ENCODE data around the gene ENAM.

ENAM gene, protein sequence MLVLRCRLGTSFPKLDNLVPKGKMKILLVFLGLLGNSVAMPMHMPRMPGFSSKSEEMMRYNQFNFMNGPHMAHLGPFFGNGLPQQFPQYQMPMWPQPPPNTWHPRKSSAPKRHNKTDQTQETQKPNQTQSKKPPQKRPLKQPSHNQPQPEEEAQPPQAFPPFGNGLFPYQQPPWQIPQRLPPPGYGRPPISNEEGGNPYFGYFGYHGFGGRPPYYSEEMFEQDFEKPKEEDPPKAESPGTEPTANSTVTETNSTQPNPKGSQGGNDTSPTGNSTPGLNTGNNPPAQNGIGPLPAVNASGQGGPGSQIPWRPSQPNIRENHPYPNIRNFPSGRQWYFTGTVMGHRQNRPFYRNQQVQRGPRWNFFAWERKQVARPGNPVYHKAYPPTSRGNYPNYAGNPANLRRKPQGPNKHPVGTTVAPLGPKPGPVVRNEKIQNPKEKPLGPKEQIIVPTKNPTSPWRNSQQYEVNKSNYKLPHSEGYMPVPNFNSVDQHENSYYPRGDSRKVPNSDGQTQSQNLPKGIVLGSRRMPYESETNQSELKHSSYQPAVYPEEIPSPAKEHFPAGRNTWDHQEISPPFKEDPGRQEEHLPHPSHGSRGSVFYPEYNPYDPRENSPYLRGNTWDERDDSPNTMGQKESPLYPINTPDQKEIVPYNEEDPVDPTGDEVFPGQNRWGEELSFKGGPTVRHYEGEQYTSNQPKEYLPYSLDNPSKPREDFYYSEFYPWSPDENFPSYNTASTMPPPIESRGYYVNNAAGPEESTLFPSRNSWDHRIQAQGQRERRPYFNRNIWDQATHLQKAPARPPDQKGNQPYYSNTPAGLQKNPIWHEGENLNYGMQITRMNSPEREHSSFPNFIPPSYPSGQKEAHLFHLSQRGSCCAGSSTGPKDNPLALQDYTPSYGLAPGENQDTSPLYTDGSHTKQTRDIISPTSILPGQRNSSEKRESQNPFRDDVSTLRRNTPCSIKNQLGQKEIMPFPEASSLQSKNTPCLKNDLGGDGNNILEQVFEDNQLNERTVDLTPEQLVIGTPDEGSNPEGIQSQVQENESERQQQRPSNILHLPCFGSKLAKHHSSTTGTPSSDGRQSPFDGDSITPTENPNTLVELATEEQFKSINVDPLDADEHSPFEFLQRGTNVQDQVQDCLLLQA

DNA sequence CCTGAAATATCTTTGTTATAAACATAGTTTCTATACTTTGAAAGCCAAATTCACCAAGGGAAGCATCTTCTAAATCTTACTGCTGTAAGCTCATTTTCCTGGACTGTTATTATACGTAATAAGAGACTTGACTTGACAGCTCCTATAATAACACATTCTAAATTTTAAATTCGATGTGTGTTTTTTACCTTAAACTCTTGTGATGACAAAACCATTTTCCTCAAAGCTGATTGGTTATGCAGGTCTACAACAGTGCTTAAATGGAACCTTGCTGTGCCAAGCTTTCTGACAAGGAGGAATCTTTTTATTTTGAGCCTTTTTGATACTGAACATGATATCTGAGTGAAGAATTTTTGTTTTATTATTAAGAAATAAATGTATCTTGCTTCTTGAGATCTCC, at the start of gene ENAM:
Gene ENAM, plus strand, starts transcription at position 301 of the 400 bp plus-strand sequence. CDS start 757 bp downstream, outside the sequence.
- no peak for DNase-seq

DNA sequence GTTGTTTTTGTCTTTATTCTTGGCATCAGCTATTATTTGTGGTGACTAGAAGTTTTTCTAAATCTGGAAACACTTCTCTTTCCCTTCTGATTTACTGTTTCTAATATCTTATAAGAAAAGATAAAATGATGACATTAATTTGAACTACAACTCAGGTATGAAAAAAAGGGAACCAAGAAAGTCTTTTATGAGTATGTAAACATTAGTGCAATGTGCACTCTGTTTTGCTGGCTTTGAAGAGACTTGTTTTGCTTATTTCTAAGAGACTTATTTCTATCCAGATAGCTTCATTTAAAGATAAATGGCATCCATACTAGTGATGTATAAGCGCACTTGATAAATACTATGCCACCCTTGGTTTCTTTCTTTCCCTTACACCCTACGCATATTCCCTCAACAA, 46.6 kb upstream of the ENAM start:
- DNase-seq = no peak

DNA sequence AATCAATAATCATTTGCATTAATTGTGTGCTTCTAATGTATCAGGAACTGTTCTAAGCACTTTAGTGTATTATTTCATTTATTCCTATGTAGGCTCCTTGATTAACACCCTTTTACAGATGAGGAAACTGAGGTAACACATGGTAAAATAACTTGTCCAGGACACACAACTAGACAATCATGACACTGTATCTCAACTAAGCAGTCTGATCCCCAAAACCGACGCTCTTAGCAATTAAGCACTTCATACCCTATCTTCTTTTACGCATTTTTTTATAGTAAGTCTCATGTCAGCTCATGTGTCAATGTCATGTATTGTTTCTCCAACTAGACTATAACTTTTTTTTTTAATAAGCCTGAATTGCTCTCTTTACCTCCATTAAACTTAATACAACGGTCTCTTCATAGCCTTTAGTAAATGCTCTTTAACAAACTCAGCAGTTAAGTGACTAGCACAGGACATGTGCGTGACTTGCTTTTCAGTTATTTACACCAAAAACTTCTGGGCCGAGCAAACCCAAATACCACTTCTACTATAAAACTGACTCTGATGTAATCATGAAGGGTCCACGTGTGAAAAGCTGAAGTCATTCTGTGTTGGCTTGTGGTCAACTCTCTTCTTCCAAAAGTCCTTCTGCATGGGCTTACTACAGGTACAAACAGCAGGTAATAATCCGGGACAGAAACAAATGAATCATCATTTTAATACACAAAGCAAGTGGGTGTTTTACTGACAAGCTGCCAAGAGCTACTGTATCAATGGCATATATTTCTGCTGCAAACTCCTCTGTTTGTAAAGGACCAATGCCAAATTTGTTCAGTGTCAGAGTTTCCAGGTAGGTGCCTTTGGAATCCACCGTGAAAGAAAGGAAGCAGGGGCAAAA, 44.4 kb upstream of the ENAM start:
- DNase-seq = no peak

DNA sequence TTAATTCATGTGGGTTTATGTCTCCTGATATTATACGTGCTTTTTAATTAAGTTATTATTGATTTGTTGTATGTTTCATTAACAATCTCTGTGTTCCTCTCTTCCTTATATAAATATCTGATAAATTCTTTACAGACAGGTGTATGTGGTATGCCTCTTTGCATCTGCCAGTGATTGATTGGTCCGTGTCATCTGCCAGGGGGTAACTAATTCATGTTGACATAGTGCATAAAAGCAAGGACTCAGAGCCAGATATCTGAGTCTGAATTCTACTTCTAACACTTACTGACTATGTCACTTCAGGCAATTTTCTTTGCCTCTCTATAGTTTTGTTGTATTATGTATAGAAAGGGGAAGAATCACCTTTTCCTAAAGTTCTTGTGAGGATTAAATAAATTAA, 41.7 kb upstream of the ENAM start:
- no peak for DNase-seq

DNA sequence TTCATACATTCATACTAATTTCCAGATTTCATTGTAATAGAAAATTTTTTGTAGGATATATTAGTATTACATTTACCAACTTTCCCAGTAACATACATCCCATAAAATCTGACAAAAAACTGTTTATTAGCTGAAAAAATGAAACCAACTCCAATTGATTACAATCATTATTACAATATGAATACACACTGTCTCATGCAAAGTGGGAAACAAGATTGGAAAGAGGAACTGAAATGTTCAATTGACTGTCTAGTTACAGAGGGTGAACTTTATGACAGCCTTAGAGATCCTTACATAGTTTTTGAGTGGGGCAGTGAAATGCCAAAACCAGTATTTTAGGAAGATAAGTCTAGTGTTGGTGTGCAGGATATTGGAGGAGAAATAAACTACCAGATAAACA, 38.8 kb upstream of the ENAM start:
- DNase-seq = no peak

DNA sequence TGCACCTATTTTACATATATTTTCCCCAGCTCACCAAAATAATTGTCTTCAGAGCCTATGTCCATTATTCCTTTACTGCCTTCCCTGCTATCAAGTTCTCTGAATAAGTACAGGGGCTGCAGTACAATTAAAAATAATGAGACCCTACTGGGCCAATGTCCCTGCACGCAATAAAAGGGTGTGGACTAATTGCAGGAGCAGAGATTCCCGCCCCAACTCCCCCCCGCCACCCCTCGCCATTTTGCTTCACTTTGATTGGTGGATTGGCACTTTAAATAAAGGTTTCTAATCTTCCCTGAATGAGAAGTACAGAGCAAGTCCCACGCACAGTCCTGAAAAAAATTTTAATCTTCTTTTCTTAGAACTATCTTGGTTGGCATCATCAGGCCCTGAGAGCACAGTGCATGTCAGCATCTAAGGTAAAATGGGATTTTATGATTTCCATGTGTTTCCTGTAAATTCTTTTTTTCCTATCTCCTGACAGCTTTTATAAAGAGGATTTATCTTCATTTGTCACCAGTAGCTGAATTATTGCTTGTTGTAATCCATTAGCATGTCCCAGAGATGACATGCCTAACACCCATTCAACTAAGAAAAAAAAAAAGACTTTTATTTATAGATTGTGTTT, 36.5 kb upstream of the ENAM start, which contains the start of gene AMBN:
Gene AMBN, plus strand, starts transcription at position 302 of the 628 bp plus-strand sequence. Its CDS starts 103 bp downstream, at position 405.
- no peak for DNase-seq

DNA sequence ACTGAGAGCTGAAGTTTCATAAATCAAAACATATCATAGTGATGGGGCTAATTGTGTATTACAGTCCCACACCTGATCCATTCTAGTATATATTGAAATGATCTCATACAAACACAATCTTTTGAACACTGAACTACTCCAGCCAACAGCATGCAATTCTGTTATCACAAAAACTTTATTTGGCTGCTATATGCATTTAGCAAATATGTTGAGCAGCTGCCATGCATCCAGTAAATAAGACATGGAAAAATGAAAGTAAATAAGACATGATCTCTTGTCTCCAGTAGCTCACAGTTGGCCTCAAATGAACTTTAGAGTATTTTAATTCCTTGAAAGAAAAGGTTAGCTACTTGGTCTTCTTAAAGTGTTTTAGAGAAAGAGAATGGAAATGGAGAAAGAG, 34.3 kb upstream of the ENAM start:
- no peak for DNase-seq

DNA sequence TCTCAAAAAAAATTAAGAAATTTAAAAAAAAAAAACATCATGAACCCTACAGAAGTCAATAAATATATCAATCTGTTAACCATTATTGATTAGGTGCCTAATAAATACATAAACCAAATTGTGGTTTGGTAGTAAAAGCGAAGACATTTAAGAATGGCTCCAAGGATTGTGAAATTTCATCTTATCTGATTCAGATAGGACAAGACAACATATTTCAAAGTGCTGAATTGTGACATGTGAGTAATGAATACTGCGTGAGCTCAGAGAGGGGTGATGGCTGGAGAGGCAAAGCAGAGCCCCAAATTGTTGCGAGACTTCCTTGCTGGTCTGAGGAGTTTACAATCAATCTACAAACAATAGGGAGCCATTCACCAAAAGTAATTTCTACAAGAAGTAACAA, 28.2 kb upstream of the ENAM start:
- no peak for DNase-seq

DNA sequence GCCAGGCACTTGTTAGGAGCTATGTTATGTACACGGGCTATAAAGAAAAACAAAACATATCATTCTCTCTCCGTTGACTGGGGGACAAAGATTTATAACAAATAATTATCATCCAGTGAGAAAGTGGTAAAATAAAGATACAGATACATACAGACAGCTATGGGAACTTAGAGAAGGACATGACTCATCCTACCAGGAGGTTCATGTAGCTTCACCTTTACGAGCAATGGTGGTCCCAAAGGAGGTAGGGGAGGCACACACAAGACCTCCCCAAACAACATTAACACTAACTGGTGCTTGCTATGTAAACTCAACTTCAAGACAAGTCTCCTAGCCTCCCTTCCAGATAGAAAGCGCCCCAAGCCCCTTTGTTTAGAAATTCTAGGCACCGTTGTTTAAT, 27.6 kb upstream of the ENAM start:
- DNase-seq = no peak

DNA sequence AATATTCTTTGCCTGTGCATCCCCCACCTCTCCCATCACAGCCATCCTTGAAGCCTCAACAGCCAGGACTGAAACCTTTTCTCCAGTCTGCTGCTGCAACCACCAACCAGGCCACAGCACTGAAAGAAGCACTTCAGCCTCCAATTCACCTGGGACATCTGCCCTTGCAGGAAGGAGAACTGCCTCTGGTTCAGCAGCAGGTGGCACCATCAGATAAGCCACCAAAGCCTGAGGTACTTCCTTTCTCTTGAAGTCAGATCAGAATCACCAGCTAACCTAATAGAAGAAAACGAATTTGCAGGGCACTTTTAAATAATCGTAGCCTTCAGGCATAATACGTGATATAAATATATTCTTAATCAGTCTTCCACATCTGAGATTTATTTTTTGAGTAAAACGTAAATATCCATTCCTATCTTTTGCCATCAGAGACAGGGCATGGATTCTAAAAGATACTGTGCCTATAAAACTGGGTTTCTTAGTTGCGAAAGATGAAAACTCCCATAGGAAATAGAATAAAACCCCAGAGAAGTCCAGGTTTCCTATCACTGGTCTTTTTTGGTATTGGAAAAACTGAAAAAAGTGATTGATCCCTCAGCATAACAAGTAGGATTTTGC, 27.0 kb upstream of the ENAM start:
- DNase-seq = peak; percentile 48

DNA sequence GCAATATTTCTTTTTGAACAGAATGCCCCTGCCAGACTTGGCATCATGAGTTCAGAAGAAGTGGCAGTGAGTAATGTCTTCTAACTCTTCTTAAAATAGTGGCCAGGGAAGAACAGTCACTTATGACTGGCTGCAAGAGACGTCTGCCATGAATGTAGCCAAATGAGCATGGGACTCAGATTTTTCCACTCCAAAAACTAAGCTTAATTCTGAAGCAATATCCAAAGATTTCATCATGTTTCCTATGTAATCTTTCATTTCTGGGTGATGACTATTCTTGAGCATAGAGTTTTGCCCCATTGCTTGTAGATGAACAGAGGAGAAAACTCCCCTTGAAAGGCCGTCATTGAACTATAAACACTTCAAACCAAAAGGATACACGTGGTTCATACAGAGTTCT, 24.7 kb upstream of the ENAM start:
- DNase-seq = no peak

DNA sequence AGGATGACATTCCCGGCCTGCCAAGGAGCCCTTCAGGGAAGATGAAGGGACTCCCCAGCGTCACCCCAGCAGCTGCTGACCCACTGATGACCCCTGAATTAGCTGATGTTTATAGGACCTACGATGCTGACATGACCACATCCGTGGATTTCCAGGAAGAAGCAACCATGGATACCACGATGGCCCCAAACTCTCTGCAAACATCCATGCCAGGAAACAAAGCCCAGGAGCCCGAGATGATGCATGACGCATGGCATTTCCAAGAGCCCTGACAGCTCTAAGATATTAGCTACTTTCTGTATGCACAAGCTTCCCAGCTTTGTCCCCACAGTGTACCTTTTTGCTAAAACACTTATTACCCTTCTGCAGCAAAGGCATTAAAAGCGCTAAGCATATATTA, 22.1 kb upstream of the ENAM start:
- no peak for DNase-seq

DNA sequence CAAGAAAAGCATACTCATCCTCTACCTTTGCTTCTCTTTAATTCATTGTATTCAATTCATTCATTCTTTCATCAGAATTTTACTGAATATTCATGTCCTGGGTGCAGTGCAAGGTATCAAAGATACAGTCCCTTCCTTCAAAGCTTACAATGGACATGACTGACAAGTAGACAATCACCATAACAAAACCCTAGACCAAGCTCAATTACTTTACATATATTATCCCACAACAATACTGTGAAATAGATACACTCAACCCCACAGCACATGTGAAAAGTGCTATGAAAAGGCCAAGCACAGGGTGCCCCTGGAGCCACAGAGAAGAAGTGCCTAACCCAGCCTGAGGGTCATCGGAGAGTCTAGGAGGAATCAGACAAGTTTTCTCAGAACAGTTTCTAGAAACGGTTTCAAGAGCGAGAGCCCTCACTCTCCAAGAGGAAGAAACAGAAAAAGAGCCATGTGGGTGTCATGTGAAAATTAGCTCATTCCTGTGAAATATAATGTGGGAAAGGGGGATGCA, 21.1 kb upstream of the ENAM start:
- DNase-seq = no peak

DNA sequence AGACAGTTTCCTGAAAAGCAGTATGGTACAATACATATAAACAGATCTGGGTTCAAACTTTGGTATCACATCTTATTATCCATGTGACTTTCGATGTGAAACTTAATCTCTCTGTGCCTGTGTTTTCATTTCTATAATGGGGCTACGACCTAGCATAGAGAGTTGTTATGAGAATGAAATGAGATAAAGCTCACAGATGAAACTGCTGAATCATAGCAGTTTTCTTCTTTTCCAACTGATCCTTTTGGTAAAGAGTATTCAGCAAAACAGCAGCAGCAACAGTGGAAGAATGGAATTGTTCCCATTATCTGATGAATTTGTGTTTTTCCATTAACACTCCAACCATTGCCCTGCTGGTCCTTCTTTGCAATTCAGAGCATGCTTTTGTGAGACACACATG, 20.2 kb upstream of the ENAM start:
- DNase-seq = no peak

DNA sequence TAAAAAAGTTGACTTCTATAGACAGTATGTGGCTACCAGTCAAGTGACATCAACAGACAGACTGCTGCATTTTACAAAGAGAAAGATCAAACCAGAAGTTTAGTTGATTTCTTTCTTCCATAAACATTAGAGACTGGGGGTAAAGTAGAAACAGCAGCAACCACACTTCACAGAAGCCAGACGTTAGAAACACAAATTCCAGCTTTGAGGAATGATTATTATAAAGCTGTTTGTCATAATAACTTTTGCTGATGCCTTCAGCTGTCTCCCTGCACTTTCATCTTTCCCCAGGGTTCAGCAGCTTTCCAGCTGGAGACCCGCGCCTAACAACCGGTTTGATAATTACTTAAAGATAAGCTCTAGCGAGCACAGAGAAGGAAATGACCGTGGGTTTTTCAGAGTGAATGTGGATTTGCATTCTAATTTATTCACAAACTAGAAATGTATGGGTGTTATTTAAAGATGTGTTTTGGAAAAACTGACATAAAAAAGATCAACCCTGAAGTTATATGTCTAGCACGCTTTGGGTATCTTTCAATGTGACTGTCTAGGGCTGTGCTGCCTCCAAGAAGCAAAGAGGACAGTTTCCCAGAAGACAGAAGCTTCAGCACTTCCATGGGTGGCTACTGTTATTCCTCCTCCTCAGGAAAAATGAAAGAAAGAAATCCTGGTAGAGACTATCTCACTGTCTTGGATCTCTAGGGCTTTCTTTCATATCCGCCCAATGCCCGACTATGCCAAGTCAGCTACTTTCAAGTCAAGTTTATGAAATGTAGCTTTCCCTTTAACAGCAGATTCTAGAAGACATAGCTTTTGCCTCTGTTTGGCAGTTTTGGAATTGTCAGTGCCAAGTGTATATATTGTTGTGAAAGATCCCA, 15.0 kb upstream of the ENAM start:
- no peak for DNase-seq

DNA sequence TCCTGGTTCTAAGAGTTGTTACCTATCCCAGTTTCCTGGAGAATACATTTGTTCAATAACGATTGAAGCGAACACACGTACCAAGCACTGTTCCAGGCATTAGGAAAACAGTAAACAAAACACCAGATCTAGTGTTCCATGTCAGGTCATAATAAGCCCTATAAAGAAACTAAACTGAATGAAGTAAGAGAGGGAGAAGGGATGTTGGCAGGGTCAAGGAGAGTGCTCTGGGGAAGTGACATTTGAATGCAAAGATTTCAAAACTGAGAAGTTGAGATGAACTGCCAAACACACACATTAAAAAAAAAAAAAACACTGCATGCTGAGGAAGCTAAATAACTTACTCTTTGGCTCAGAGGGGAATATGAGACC, 14.4 kb upstream of the ENAM start:
- DNase-seq = no peak

DNA sequence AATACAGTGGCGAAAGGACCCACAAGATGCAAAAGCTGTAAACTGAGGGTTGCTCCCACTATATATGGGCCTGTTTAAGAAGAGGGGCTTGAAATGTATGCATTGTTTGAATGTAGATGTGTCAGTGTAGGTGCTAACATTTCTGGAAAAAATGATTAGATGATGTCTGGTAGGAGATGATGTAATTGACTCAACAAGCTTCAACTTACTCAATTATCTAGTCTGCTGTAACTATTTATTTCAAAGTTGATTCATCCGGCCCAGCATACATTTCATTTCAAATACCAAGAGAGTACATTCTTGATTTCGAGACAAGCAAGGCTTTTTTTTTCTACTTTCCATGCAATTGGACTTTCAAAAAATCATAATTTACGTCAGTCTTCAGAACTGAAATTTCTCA, 9.3 kb upstream of the ENAM start:
- DNase-seq = no peak

DNA sequence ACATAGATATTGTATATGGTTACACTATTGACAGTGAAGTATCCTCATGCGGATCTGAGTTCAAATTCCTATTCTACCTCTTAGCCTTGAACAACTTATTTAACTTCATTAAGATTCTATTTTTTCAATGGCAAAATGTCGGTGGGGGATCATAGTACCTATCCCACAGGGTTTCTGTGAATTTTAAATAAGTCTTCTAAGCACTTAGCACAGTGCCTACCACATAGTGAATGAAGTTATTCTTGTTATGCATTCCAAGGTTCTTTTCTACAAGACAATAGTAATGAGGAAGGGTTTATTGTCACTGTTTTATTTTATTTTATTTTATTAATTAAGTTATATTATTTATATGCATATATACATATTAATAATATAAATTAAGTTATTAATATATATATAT, 8.8 kb upstream of the ENAM start:
- DNase-seq = no peak

DNA sequence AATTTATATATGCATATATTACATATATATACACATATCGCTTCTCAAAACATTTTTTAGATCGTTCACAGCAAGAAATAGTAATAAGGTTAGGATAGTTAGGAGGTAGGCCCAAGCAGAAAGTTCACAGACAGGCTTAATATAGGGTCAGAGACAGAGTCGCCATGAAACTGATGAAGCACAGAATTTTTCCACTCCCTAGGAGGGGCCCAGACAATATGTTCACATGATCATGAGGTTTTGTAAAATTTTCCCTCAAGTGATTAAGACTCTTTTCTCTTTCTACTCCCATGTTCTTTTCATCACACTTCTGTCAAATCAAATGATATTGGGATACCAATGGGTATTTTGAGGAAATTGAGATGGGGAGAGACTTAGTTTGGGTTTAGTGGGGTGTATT, 5.2 kb upstream of the ENAM start:
- DNase-seq = no peak

DNA sequence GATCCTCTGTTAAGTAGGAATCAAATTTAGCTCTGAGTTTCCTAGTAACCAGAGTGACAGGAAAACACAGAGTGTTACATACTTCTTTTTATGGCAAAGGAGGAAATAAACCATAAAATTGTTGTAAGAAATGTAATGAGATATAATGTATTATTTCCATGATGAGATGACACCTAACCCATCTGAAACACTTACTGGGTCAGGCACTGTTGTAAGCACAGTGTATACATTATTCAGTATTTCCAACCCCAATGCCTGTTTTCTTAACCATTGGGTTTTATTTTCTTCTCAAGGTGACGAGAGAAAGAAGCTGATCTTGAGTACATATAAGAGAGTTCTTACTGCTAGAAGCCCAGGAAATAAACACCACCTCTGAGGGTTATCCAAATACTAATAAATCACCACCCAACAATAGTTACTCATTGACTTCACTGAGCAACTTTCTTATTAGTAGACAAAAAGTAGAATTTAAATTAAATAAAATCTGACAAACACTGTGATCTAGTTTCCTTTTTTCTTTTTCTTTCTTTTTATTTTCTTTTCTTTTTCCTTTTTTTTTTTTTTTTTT, 4.2 kb upstream of the ENAM start:
- no peak for DNase-seq

Data from right hindlimb (tissue), 1 donor.